ENCODE data around the gene CDC73. TPM values are rescaled to one million over a fixed set of nuclear protein-coding genes. Genes with fewer than 3 reads are reported as not detected.

Gene CDC73
- total RNA-seq, 2 donors from 2014 or later: 27.8 to 30.1 TPM

DNA sequence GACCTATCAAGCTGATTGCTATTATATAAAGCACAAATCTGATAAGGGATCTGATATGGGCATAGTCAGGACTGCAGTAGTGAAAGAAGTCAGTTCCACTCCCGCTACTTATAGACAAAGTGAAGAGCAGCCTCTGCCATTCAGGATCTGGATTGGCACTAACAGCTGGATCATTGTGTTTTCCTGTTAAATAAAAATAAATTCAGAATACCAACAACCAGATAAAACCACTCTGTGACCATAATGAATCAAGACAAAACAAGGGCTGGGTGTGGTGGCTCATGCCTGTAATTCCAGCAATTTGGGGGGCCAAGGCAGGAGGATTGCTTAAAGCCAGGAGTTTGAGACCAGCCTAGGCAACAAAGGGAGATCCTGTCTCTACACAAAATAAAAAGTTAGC is 11.6 kb upstream of the CDC73 start:
- TF ChIP-seq, protein P1, sequence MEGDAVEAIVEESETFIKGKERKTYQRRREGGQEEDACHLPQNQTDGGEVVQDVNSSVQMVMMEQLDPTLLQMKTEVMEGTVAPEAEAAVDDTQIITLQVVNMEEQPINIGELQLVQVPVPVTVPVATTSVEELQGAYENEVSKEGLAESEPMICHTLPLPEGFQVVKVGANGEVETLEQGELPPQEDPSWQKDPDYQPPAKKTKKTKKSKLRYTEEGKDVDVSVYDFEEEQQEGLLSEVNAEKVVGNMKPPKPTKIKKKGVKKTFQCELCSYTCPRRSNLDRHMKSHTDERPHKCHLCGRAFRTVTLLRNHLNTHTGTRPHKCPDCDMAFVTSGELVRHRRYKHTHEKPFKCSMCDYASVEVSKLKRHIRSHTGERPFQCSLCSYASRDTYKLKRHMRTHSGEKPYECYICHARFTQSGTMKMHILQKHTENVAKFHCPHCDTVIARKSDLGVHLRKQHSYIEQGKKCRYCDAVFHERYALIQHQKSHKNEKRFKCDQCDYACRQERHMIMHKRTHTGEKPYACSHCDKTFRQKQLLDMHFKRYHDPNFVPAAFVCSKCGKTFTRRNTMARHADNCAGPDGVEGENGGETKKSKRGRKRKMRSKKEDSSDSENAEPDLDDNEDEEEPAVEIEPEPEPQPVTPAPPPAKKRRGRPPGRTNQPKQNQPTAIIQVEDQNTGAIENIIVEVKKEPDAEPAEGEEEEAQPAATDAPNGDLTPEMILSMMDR (IDR thresholded peaks at IDR 0.05): no peak
- DNase-seq (ENCODE audit: low spot score): no peak
- H3K4me3 ChIP-seq: no peak overlapping the region
- H3K27ac ChIP-seq: no peak overlapping the region
- H3K27me3 ChIP-seq: no peaks in the 10 kb centered on the region
- H3K9me3 ChIP-seq: no peaks in the 10 kb centered on the region
- no peaks in the 10 kb centered on the region for H3K4me1 ChIP-seq
- H3K36me3 ChIP-seq: no peaks in the 10 kb centered on the region

DNA sequence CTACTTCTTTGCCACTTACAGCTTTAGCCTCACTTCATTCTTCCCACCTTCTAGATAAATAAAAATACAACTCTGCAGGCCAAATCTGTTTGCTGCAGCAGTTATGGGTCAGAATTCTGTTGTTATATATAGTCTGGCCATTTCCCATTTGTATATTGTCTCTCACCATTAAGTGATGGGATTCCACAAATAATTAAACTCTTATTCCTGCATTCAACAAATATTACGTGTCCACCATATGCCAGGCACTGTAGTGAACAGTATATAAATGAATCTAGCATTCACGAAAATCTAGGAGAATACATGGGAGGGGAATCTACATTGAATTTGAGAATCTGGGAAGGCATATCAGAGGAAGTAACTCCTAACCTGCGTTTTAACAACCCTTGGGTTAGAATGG is 11.0 kb upstream of the CDC73 start:
- peaks cover 0 to 5% of the 10 kb centered on the region in 2 donors for H3K4me1 ChIP-seq
- no peaks in the 10 kb centered on the region for H3K36me3 ChIP-seq
- no peaks in the 10 kb centered on the region for H3K9me3 ChIP-seq
- peak overlapping the region in 1 of 2 donors; percentile 23 for H3K27ac ChIP-seq
- TF ChIP-seq, protein P1 (IDR thresholded peaks at IDR 0.05): no peak
- DNase-seq (ENCODE audit: low spot score): no peak
- H3K27me3 ChIP-seq: no peaks in the 10 kb centered on the region
- no peak overlapping the region for H3K4me3 ChIP-seq

DNA sequence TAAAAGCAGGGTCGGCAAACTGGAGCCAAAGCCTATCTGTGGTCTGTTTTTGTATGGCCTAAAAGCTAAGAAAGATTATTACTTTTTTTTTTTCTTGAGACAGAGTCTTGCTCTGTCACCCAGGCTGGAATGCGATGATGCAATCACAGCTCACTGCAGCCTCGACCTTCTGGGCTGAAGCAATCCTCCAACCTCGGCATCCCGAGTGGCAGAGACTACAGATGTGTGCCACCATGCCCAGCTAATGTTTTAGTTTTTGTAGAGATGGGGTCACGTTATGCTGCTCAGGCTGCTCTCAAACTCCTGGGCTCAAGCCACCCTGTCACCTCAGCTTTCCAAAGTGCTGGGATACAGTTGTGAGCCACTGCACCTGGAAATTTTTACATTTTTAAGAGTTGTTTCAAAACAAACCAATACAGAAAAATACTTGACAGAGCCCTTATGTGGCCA is 10.2 kb upstream of the CDC73 start:
- H3K4me3 ChIP-seq: no peak overlapping the region
- H3K36me3 ChIP-seq: no peaks in the 10 kb centered on the region
- TF ChIP-seq, protein P1 (IDR thresholded peaks at IDR 0.05): no peak
- no peaks in the 10 kb centered on the region for H3K9me3 ChIP-seq
- H3K4me1 ChIP-seq: peaks cover 0 to 9% of the 10 kb centered on the region in 2 donors
- peak; percentile 80 for DNase-seq (ENCODE audit: low spot score)
- no peaks in the 10 kb centered on the region for H3K27me3 ChIP-seq
- H3K27ac ChIP-seq: peak overlapping the region in 1 of 2 donors; percentile 23

DNA sequence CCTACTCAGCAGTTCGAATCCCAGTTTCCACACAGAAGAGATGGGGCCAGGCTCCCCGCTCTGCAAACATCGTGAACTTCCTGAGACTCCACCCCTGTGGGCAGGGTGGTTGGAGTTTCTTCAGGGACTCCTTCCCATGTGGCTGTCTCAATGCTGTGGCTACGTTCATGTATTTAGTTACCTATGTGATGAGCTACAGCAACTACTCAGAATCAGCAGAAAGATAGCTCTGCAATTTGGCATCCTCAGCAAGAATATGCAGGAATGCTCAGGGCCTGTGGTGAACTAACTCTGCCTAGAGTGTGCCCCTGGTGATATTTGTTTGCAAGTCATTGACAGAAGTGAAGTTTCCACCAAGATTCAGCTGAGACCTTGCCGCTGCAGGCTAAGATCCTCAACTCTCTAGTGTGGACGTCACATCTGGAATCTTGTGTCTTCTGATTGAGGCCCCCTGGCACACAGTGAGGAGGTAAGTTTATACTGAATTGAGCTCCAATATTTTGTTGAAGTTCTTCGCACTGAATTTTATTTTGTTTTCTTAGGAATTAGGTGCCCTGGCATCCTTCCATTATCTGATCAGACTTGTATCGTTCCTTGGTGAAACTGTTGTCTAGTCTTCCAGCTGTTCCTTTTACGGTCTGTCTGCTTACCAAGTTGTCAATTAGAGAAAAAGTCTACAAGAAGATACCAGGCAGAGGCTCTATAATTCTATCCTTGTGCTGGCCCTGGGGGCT is 8.4 kb upstream of the CDC73 start:
- no peak for DNase-seq (ENCODE audit: low spot score)
- H3K27ac ChIP-seq: no peak overlapping the region
- H3K4me3 ChIP-seq: no peak overlapping the region
- peaks cover 0 to 9% of the 10 kb centered on the region in 2 donors for H3K4me1 ChIP-seq
- no peaks in the 10 kb centered on the region for H3K9me3 ChIP-seq
- TF ChIP-seq, protein P1 (IDR thresholded peaks at IDR 0.05): no peak
- H3K27me3 ChIP-seq: no peaks in the 10 kb centered on the region
- H3K36me3 ChIP-seq: no peaks in the 10 kb centered on the region

DNA sequence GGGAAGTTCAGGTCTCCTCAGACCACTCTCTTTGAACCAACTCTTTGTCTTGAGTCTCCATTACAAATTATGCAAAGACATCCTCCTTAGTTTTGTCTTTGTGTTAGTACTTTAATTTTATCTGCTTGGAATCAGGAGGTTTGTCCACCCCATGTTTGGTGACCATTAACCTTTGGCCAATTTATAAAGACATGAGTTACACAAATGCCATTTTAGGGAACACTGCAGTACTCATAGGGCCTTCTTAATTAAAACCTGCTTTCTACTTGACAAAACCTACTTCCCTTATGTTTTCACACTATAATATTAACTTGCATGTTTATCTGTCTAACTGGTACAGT is 7.9 kb upstream of the CDC73 start:
- Histone ChIP-seq H3K27ac (no peak overlapping the region), H3K4me3 (no peak overlapping the region), H3K4me1 (peaks cover 0 to 9% of the 10 kb centered on the region in 2 donors)

More for the DNA sequence above, 7.9 kb upstream of the CDC73 start:
- no peak for DNase-seq (ENCODE audit: low spot score)
- no peaks in the 10 kb centered on the region for H3K9me3 ChIP-seq
- TF ChIP-seq, protein P1 (IDR thresholded peaks at IDR 0.05): no peak
- H3K36me3 ChIP-seq: no peaks in the 10 kb centered on the region
- no peaks in the 10 kb centered on the region for H3K27me3 ChIP-seq
